ENCODE results near the gene CNOT3. TPM values are rescaled to one million over a fixed set of nuclear protein-coding genes. Genes with fewer than 3 reads are reported as not detected.
A peak's percentile ranks its signal among the peaks of the same experiment; 100 is the strongest.

The CNOT3 gene
- total RNA-seq, 1 experiment from 2014 or later, result 91.2 TPM

DNA sequence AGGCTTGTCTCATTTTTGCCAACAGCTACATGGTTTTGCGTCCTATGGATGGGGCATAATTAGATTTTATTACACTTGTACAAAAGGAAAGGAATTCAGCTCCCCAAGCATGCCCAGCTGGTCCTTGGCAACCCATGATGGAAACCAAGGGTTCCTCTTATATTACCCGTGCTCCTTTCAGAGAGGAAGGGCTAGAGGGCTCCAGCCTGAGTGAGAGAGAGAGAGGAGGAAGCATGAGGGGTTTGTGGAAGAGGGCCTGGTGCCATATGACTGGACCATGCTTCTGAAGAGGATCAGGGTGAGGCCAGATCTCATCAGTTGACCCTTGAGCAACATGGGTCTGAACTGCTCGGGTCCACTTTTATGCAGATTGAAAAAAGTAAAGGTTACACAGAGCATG, 59.6 kb downstream of the CNOT3 start:
- Mint-ChIP-seq H3K9me3 (no peaks in the 10 kb centered on the region), H3K4me3 (no peak overlapping the region), H3K27me3 (ENCODE audit: low read depth) (no peaks in the 10 kb centered on the region; the same call in 1 of the 2 replicates), H3K27ac (0 out of 7 replicates have a peak overlapping the region, but pooled peaks of 1 of the 3 experiments have one; percentile 75), H3K36me3 (ENCODE audit: insufficient read depth in 1 of 3, low read depth in 3 of 3) (peaks cover 36 to 58% (median 56%) of the 10 kb centered on the region in 3 experiments), H3K4me1 (peaks cover 11 to 23% of the 10 kb centered on the region in 2 experiments)
- no peaks in the 10 kb centered on the region for H3K9me3 ChIP-seq (ENCODE audit: control insufficient read depth, low read depth, low read length)
- H3K27ac ChIP-seq (ENCODE audit: insufficient read length, low read depth, low read length), result no peak overlapping the region
- no peaks in the 10 kb centered on the region for H3K27me3 ChIP-seq (ENCODE audit: insufficient read depth, low read length)
- no peaks in the 10 kb centered on the region for H4K20me1 ChIP-seq (ENCODE audit: control insufficient read depth, insufficient read depth, insufficient read length)
- no peak overlapping the region for H2BK15ac ChIP-seq (ENCODE audit: low read depth, low read length)
- H4K5ac ChIP-seq (ENCODE audit: insufficient read length, low read depth, low read length), result no peak overlapping the region
- peaks cover 4% of the 10 kb centered on the region for H3K79me1 ChIP-seq (ENCODE audit: insufficient read depth, low read depth, low read length, poor library complexity, severe bottlenecking)
- no peak overlapping the region for H3K4me2 ChIP-seq (ENCODE audit: insufficient read depth, insufficient read length, low read length)
- peaks cover 14% of the 10 kb centered on the region; the same call in 1 of the 2 replicates for H3K79me2 ChIP-seq (ENCODE audit: insufficient read depth, low read length)
- H4K8ac ChIP-seq (replicated peaks; ENCODE audit: insufficient read length, low read depth, low read length), result no peak overlapping the region
- H3K14ac ChIP-seq (ENCODE audit: insufficient read depth, low read length), result no peak overlapping the region
- no peak overlapping the region for H3K9ac ChIP-seq (ENCODE audit: extremely low read depth, insufficient read length, low read length)
- no peak overlapping the region for H2BK12ac ChIP-seq (ENCODE audit: insufficient read length, low read depth, low read length)
- H3K56ac ChIP-seq (ENCODE audit: insufficient read length, low read depth, low read length), result no peak overlapping the region
- no peak overlapping the region for H3K23ac ChIP-seq (ENCODE audit: insufficient read length, low read depth, low read length)
- H3K4ac ChIP-seq (ENCODE audit: low read depth, low read length), result no peak overlapping the region
- H2AK5ac ChIP-seq (ENCODE audit: insufficient read length, low read length), result no peak overlapping the region
- H2BK120ac ChIP-seq (ENCODE audit: low read depth, low read length, poor library complexity, severe bottlenecking), result no peak overlapping the region
- no CpG with 5 or more reads among the region's 3 CpGs for WGBS (ENCODE audit: extremely low coverage, insufficient read length, low lambda C conversion rate)
- H3K4me1 ChIP-seq (ENCODE audit: insufficient read depth, low read length), result peaks cover 2% of the 10 kb centered on the region; the same call in 1 of the 2 replicates
- peaks cover 7% of the 10 kb centered on the region for H3K23me2 ChIP-seq (ENCODE audit: insufficient read length, low read depth, low read length, poor library complexity, severe bottlenecking)
- no peak overlapping the region for H4K91ac ChIP-seq (ENCODE audit: insufficient read length, low read depth, low read length)
- H3T11ph ChIP-seq (ENCODE audit: low read length), result no peak overlapping the region
- H2BK5ac ChIP-seq (ENCODE audit: insufficient read length, low read length), result no peak overlapping the region
- no peak overlapping the region for H2BK20ac ChIP-seq (ENCODE audit: low read depth, low read length, poor library complexity, severe bottlenecking)
- DNase-seq, result no peak
- TF ChIP-seq, protein P1, sequence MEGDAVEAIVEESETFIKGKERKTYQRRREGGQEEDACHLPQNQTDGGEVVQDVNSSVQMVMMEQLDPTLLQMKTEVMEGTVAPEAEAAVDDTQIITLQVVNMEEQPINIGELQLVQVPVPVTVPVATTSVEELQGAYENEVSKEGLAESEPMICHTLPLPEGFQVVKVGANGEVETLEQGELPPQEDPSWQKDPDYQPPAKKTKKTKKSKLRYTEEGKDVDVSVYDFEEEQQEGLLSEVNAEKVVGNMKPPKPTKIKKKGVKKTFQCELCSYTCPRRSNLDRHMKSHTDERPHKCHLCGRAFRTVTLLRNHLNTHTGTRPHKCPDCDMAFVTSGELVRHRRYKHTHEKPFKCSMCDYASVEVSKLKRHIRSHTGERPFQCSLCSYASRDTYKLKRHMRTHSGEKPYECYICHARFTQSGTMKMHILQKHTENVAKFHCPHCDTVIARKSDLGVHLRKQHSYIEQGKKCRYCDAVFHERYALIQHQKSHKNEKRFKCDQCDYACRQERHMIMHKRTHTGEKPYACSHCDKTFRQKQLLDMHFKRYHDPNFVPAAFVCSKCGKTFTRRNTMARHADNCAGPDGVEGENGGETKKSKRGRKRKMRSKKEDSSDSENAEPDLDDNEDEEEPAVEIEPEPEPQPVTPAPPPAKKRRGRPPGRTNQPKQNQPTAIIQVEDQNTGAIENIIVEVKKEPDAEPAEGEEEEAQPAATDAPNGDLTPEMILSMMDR (conservative IDR thresholded peaks at IDR 0.05), result no peak
- H3K18ac ChIP-seq (ENCODE audit: insufficient read length, low read depth, low read length), result no peak overlapping the region
- H2AFZ ChIP-seq (ENCODE audit: low read length), result no peak overlapping the region

Data from H9 (cell line).